ENCODE measurements around the gene PTH1R.

PTH1R gene

DNA sequence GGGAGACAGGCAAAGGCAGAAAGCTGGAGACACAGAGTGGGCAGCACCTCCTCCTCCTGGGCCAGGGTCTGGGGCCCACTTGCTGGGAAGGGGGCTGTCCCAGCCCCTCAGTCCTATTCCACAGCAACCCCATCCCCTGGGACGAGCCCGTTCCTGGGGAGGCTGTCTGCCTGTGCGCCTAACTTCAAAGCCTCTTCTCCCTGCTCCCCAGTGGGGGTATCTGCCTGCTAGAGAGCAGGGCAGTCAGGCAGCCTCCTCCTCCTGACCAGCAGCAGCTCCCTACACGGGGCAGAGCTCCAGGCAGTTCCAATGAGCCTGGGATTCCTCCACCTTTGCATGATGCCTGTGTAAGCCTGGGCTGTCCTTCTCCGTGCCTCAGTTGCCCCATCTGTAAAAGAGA is 6.9 kb downstream of the PTH1R start:
- DNase-seq: no peak

DNA sequence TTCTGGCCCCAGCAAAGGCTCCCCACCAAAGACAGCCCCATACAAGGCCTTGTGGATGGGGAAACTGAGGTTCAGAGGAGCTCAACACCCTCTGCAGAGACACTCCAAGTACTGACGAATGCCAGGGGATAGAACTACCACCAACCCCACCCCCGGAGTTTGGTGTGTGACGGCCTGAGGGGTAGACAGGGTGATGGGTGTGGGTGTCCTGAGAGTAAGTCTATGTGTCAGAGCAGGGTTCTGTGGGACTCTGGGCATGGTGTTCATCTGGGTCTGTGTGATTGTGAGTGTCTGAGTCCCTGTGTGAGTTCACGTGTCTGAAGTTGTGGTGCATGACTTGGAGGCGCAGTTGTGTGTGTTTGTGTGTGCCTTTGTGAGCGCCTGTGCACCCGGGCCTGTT is 7.4 kb downstream of the PTH1R start:
- DNase-seq: no peak

DNA sequence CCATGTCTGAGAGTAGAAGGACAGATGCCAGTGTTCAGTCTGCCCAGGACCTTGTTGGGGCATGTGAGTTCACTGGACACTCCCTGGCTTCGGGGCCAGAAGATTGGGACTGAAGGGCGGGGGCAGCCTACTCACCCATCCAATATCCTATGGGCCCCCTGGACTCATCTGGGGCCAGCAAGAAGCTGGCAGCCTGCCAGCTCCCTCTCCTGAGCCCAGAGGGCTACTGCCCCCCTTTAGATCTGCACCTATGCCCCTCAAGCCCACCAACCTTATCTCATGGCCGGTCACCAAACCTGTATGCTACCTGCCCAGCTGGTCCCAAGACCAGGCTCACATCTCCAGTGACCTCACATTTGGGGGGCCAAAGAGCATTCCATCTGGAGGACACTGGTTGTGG is 8.1 kb downstream of the PTH1R start:
- DNase-seq: no peak

DNA sequence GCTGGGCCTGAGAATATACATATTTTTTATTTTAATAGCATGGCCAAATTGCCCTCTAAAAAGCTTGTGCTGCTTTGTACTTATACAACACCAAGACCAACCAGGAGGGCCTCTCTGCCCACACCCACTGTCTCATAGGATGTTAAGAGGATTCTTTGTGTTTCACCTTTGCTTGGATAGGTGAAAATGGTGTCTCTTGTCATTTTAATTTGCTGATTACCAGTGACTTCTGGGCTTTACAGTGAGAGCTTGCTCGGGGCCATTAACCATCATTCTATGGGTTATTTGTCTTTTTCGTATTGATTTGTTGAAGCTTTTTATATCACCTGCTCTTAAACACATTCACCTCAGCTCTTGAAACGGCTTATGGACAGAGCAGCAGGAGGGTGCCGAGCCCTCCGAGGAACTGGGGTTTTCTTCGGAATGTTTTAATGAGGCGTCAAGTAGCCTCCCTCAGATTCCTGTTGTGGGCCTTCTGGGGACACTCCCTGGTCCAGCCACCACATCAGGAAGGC is 10.5 kb downstream of the PTH1R start:
- DNase-seq: no peak

DNA sequence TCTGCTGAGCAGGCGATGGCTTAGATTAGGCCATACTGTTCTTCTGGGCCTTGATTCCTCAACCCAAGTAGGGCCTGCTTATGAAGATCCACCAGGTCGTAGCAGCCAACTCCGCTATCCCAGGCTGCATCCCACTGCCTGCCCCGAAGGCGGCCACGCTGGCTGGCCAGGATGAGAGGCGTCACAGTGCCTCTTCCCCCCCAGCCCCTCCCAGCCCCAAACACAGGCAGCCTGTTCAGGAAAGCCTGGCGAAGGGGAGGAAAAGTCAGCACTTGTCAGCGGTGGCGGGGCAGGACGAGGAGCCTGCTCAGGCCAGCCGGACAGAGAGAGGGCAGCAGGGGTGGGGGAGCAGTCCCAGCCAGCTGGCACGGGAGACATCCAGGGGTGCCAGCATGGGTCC is 11.2 kb downstream of the PTH1R start:
- no peak for DNase-seq

DNA sequence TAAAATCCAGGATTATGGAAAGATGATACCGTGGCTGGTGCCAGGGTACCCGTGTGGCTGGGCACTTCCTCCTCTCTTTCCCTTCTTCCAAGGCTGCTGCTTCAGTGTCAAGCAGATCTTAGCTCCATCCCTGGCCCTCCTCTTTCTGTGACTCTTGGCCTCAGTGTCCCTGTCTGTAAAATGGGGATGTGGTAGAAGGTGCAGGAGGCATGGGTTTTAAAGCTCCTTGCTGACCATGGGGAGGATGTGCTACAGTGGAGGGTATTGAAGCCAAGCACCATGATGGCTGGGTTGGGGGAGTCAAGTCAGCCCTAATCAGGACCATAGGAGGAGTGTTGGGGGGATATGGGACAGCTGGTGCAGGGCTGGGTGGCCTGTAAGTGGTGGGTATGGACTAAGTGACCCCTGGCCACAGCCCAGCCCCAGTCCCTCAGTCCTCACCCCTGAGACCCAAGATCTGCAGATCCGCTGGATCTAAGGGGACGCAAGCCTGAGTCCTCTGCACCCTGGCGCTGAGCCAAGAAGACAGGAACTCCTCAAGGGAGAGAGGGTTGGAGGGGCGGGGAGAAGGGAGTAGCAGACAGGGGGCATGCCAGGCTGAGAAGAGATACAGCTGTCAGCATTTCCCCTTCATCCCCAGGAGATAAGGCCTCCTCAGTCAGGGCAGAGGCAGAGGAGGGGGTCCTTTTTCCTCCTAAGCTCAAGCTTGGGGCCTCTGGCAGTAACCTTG is 12.0 kb downstream of the PTH1R start:
- peak; percentile 92 for DNase-seq

DNA sequence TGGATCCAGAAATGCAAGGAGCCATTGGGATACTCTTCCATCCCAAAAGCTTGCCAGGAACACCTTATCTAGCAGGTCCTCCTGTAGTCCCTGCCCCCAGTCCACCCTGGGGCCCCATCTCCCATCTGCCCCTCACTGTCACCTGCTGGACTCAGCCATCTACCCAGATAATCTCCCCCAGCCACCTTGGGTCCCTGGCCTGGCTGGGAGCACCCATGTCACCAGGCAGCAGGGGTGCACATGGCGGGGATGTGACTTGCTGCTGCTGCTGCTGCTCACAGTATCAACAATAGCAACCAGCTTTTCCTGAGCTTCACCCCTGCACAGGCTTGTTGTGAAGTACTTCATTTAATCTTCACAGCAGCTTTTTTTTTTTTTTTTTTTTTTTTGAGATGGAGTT is 12.6 kb downstream of the PTH1R start:
- DNase-seq: peak; percentile 61

DNA sequence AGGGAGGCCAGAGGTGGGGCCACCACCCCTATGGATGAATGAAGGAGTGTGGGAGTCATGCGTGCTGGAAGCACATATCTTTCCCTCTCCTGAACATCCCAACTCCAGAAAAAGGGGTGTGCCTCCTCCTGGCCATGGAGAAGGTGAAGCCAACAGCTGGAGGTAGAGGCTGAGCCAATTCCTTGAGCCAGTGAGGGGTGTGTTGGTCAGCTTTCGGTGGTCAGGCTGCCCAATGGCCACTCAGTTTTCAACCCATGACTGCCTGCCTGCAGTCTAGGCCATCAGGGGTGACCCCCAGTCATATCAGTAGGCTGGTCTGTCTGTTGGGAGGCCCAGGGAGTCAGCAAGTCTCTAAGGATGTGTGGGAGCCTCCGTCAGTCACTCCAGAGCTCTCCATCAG is 13.6 kb downstream of the PTH1R start:
- no peak for DNase-seq

DNA sequence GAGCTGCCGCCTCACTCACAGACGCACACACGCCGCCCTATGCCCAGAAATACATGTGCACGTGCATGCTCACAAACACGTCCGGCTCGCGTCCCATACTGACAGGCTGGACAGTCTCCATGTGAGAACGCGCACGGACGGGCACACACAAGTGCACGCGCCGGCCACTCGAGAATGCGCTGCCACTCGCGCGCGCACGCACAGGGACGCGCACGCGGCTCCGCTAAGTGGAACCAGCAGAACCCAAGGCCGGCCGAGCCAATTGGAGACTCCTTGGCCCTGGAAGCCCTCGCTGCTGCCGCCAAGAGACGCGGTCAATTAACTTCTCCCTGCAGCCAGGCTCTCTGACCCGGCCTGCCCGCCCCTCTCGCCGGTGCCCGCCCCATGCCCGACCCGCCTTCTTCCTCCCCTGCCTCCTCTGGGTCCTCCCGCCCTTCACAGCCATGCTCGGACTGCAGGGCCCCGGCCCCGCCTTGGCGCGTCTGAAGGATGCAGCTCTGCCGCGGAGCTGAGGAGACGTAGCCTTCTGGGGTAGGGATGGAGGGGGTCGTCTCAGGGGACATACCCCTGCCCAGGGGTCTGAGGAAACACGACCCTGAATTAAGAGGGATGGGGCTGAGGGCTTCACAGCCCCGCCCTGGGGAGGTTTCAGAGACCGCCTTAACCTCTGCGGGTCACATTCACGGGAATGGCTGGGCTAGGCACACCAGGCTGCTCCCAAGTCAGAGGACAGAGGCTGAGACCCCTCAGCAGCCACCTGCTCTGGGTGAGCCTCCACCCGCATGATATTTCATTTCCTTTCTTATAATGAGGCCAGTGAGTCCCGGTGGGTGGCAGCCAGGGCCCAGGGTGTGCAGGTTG is 15.0 kb downstream of the PTH1R start:
- DNase-seq: peak; percentile 21

DNA sequence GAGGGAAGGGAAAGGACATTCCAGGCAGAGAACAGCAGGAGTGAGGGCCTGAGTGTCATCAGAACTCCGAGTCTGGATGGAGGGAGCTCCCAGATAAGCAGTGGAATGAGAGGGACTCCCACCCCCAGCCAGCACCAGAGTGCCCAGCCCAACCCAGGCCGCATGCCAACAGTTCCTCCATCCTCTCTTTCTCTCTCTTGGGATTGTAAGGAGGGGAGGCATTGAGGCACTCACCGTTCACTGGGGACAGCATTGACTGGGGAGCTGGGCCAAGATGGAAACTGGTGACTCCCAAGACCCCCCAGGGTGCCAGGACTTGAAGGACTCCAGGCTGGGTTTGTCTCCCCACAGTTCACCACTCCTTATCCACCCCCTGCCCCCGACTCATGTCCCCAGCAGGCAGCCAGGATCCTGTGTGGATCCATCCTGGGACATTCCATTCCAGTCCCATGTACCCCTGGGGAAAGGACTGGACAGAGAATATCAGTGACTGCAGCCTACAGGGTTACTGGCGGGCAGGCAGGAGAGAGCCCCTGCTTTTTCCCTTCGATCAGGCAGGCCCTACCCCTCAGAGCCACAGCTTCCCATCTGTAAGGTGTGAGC is 15.7 kb downstream of the PTH1R start:
- no peak for DNase-seq

DNA sequence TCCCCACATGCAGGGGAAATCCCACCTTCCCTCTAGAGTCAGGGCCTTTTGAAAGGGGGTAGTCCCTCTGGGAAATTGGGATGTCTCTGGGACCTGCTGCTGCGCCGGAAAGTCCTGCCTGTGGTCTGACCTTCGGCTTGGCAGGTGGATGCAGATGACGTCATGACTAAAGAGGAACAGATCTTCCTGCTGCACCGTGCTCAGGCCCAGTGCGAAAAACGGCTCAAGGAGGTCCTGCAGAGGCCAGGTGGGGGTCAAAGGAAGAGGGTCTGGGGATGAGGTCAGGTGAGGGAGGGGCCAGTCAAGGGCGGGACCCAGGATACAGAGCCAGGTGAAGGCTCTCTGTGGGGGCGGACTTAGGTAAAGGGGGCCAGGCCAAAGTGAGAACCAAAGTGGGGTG is 16.2 kb downstream of the PTH1R start:
- DNase-seq: no peak

DNA sequence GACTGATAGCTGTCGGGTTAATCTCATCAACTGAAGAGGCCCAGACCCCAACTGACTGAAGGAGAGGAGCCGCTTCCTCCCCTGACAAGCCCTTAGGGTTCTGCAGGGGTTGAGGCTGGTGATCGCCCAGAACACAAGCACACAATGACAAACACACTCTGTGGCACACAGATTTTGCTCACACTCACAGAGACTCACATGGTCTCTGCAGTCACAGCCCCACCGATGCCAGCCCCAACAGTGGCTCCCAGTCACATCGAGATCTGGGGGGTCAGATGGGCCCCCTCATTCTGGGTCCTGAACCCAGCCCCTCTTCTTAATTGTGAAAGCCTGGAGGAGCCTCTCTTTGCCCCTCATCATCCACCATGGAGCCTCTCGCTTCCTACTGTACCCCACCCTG is 16.7 kb downstream of the PTH1R start:
- no peak for DNase-seq

DNA sequence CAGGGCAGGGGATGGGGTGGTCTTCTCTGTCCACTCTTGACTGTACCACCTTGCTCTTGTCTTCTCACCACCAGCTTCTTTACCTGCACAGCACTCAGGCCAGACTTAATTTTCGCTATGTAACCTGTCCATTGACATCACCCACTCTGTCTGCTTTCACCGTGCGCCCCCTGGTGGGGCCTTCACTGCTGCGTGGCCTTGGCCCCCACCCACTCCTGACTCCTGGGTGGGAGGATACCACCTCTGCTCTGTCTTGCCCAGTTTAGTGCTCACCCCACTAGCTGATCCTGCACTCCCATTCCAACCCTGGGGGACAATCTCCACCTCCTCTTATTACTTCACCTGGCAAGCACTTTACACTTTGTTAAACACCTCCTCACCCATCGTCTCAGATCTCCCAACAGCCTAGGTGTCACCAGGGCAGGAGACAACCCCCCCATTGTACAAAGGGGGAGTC is 17.7 kb downstream of the PTH1R start:
- DNase-seq: peak; percentile 67

DNA sequence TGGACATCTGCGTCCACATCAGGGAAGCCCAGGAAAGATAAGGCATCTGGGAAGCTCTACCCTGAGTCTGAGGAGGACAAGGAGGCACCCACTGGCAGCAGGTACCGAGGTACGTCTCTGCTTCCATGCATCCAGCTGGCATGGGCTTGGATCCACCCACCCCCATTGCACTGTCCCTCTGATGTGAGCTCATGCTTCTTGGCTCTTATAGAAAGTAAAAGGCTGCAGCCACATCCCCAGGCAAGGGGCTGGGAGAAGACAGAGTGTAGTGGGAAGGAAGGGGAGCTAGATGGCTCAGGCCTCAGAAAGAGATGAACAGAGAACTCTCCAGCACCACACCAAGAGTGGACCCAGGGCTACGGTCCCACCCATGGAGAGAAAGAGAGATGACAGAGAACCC is 18.2 kb downstream of the PTH1R start:
- DNase-seq: no peak

DNA sequence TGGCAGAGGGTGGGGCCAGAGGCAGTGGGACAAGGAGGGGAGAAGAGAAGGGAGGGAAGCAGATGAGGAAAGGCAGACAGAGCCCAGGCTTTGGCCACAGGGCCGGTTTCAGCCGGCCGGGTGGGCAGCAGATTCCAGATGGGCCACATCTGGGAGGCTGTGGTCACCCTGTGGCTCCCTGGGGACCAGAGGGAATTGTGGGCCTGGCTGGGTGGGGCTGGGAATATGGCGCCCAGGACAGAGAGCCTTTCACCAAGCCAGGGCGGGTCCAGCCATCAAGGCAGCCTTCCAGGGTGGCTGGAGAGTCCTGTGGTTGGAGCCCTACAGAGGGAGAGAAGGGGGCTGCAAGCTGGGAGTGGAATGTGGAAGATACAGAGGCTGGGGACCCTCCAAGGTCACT is 18.9 kb downstream of the PTH1R start:
- DNase-seq: no peak

DNA sequence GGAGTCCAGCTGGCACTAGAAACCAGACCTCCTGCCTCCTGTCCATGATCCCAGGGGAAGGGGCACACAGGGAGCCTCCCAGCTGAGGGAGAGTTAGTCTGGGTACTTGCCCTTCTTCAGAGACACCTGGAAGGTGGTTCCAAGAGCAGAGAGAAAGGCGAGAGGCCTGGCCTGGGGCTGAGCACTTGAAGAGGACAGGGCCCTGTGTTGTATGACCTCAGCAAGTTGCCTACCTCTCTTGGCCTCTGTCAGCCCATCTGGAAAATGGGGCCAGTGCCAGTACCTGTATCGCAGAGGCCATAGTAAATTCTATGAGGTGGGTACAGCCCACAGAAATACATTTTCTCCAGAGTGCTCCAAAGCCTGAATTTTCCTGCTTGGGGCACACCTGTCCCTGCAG is 19.5 kb downstream of the PTH1R start:
- DNase-seq: no peak

DNA sequence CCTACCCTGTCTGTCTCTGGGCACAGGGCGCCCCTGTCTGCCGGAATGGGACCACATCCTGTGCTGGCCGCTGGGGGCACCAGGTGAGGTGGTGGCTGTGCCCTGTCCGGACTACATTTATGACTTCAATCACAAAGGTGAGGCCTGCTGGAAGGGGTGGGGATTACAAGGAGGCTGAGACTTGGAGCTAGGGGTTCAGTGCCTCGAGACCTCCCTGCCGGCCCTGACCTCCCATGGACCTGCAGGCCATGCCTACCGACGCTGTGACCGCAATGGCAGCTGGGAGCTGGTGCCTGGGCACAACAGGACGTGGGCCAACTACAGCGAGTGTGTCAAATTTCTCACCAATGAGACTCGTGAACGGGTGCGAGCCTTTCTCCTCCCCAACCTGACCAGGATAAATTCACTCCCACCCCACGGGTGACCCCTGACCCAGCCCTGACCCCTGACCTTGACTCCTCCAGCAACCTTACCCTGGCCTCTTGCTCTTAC is 20.4 kb downstream of the PTH1R start:
- DNase-seq: no peak

DNA sequence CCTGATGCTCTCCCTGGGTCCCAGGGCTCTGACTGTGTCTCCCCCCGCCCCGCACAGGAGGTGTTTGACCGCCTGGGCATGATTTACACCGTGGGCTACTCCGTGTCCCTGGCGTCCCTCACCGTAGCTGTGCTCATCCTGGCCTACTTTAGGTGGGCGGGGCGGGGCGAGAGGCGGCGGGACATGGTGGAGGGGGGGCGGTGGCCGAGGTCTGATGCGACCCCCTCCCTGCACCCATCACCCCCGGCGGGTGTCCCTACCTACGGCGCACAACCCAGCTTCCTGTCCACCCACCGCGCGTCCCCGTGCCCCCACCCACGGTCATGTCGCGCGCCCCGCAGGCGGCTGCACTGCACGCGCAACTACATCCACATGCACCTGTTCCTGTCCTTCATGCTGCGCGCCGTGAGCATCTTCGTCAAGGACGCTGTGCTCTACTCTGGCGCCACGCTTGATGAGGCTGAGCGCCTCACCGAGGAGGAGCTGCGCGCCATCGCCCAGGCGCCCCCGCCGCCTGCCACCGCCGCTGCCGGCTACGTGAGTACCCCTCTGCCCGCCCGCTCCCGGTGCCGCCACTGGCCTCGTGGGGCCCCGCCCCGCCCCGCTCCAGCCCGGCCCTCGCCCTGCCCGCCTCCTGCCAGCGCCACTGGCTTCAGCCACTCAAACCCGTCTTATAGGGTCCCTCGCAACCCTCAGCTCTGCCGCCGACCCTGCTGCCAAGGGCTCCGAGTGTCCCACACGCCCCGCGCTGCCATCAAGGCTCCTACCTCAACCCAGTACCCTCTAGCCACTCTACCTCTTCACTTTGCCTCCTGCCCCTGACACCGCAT is 21.0 kb downstream of the PTH1R start:
- no peak for DNase-seq

DNA sequence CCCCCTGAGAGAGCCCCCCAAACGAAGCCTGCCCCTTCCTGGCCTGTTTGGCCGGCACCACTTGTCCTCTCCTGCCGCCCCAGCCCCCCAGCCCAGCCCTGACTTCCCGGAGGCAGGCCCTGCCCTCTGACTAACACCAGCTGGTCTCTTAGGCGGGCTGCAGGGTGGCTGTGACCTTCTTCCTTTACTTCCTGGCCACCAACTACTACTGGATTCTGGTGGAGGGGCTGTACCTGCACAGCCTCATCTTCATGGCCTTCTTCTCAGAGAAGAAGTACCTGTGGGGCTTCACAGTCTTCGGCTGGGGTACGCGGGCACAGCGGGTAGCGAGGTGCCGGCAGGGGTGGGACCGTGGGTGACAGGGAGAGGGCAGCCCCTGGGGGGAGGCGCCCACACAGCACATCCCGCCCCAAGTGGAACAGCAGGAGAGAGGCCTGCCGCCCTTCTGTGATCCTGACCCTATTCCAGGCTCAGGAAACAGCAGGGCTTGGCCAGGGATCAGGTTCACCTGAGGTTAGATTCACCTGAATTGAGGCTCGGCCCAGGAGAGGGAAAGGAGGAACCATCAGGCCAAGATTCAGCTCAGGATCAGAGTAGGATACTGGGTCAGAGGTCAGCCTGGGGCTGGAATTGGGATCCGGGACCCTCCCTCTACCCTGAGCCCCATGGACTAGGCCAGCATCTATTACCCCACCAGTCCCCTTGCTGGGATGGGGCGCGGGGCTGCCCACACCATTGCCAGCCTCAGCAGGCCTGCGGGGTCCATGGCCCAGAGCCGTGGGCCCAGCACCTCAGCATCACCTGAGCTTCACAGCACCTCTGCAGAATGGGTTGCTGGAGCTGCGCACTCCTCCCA is 21.9 kb downstream of the PTH1R start:
- DNase-seq: no peak

DNA sequence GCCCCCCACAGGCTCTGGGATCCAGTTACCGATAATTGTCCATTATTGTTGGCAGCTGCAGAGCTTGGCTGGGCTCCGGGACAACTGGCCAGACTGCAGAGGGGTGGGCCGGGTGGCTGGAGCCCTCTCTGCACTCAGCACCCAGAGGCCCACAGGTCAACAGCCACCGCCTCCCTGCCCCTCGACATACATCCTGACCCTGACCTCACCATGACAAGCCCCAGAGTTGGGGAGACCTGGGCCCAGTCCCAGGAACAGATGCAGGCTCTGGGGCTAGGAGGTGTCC is 22.4 kb downstream of the PTH1R start:
- no peak for DNase-seq

DNA sequence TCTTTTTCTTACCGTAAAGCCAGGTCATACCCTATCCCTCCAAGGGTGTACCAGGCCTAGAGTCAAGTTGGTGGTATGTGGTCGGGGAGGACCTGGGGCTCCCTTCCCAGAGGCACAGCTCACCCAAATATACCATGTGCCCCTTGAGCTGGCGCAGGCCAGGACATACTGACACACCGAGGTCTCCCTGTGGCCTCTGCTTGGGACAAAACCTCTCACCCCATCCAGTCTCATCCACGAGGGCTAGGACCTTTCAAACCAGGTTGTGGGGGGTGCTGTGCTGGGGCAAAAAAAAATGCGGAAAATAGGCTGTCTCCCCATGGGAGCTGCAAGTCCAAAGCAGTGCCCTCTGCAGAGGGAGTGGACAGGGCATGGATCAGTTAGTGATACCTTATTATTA is 22.8 kb downstream of the PTH1R start:
- no peak for DNase-seq

DNA sequence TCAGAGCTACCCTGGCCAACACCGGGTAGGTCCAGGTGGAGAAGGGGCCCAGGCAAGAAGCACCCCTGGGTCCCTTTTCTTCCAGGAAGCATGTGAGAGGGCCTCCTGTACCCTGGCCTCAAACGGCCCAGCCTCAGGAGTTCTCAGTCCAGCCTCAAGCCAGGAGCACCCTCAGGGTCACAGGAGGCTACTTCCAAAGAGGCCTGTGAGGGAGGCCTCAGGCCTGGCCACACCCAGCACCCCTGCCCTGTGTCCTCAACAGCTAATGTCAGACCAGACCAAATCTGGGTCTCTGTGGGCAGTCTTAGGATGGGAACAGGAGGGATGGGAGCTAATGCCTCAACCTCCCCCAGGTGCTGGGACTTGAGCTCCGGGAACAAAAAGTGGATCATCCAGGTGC is 23.5 kb downstream of the PTH1R start:
- DNase-seq: no peak

Measured in NCI-H82 (cell line).